GM13977 (cell line): Measurements from ENCODE around the gene AP1G2.

ENCODE experiments used
- DNase-seq: peaks from one replicate; pipeline ENCODE4 v3.0.0; 2012; ENCODE audit warnings: low spot score
- in situ Hi-C: fragments of 300-500 bp; cut with MboI; formaldehyde crosslinking; loops from one replicate; pipeline ENCODE4 v1.12.0; 2022; ENCODE audit warnings: low sequenced_read_pairs, low pct_unique_long_range_greater_than_20kb, mixed read lengths, inconsistent platforms; ENCODE audit not compliant: unreplicated experiment
- TF ChIP-seq, protein P1 (sequence below): IDR thresholded peaks from 2 replicates; pipeline ENCODE4 v1.5.1; 2012; ENCODE audit warnings: mild to moderate bottlenecking, control low read depth; ENCODE audit not compliant: insufficient read depth; ENCODE audit errors: extremely low read depth, missing control alignments

Gene AP1G2

DNA sequence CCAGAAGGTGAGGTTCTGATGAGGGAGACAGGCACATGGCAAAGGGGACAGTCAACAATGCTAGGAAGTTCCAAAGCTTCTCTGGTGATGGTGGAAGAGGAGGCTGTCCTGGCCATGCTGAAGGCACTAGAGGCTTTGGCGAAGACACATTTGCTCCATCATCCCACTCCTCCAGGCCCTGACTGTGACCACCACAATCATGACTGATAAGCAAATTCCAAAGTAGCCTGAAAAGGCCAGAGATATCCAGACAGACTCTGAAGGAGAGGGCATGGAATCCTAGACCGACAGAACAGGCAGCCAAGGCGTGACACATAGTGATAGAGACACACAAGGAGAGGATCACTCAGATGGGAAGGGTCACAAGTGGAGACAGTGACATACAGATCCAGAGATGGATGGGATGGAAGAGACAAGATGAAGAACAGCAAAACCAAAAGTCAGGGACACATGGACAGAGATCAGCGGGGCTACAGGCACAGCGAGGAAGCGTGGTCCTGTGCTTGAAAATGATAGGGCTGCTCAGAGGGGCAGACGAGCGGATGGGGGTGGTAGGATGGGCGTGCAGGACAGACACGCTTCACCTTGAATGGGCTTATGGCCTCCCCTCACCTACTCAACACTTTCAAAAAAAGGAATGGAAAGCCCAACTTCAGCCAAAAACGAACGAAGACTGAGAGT, 17.3 kb downstream of the AP1G2 start:
- in situ Hi-C loops = no loop called here
- TF ChIP-seq, protein P1, sequence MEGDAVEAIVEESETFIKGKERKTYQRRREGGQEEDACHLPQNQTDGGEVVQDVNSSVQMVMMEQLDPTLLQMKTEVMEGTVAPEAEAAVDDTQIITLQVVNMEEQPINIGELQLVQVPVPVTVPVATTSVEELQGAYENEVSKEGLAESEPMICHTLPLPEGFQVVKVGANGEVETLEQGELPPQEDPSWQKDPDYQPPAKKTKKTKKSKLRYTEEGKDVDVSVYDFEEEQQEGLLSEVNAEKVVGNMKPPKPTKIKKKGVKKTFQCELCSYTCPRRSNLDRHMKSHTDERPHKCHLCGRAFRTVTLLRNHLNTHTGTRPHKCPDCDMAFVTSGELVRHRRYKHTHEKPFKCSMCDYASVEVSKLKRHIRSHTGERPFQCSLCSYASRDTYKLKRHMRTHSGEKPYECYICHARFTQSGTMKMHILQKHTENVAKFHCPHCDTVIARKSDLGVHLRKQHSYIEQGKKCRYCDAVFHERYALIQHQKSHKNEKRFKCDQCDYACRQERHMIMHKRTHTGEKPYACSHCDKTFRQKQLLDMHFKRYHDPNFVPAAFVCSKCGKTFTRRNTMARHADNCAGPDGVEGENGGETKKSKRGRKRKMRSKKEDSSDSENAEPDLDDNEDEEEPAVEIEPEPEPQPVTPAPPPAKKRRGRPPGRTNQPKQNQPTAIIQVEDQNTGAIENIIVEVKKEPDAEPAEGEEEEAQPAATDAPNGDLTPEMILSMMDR = no peak
- DNase-seq = no peak

DNA sequence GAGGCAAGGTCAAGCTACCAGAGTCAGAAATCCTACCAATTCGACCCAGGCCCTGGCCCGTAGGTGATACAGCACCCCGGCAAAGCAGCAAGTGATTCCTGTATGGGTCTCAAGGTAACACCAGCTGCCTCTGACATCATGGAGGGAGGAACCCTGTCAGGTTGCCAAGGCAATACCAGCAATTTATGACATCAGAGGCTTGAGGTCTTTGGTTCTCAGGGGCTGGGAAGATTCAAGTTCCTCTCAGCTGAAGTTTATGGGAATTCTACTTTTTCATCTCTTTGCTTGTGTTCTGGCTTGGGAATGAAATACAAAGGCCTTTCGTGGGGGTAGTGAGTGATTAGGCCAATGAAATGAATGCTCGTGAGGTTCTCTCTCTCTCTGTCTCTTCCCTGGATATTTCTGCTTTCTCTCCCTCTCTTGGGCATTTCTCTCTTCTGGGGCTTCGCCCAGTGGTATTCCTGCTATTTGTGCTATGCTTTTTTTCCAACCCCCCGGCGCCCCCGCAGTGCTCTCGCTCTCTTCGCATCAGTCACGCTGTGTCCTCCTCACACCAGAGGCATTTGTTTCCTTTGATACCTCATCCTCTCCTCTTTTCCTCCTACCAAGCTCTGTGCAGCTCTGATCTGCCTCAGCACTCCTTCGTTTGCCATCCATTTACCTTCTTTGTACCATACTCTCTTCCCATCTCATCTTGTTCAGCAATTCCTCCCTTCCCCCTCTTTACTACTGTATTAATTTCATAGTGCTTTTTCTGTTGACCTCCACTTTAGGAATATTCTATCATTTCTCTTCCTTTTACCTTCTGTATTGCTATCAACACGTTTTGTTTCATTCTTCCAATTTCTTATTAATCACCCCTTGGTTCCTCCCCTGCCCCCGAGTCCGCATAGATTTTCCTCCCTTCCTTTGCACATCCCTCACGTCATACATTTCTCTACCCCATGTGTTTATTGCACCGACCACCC, 19.0 kb downstream of the AP1G2 start:
- TF ChIP-seq, protein P1 = no peak
- no peak for DNase-seq
- in situ Hi-C loops = loop anchor here (10.0 kb wide), 1 partner anchor 64 kb away; no protein-coding TSS in a partner anchor

DNA sequence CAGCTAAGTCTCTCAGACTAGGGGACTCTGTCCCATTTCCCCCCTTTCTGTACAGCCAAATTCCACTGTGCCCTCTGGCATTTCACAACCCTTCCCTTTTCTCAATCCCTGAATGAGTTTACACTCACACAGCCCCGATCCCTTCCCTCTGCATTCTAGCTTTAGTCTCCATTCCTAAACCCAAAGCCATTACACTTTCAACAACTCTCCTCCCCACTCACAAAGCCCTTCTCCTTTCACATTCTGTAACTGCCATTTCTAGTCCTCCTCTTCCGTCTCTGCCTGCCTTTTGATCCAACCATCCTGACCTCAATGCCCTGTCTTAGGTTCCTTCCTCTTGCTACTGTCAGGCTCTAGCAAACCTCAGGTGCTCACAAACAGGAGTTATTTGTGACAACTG, 19.7 kb downstream of the AP1G2 start:
- no peak for DNase-seq
- in situ Hi-C loops = loop anchor here (10.0 kb wide), 1 partner anchor 63 kb away; no protein-coding TSS in a partner anchor
- TF ChIP-seq, protein P1 = no peak

DNA sequence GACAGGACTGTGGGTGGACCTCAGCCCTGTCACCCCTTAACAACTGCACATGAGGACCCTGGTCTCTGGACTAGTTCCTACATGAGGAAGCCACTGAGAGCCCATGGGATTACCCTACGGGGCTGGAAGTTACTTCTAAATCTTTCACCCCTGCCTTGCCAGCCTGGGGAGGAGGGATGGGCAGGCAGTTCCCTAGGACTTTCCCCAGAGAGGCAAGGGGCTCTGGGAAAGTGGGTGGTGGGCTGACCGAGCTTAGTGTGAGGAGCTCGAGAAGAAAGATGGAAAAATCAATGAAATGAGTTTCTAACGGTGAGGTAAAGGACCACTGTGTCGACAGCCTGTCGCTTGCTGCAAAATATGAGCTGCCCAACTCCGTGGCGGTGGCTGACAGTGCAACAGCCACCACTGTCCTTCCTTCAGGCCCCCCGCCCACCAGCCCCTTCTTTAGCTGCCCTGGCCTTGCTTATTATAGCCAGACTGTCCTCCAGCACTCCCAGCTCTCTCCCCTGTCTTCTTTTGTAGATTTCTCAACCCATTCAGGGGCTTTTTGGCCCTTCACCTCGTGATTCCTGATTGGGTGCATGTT, 21.0 kb downstream of the AP1G2 start:
- TF ChIP-seq, protein P1 = no peak
- no peak for DNase-seq
- in situ Hi-C loops = loop anchor here (10.0 kb wide), 1 partner anchor 62 kb away; no protein-coding TSS in a partner anchor

DNA sequence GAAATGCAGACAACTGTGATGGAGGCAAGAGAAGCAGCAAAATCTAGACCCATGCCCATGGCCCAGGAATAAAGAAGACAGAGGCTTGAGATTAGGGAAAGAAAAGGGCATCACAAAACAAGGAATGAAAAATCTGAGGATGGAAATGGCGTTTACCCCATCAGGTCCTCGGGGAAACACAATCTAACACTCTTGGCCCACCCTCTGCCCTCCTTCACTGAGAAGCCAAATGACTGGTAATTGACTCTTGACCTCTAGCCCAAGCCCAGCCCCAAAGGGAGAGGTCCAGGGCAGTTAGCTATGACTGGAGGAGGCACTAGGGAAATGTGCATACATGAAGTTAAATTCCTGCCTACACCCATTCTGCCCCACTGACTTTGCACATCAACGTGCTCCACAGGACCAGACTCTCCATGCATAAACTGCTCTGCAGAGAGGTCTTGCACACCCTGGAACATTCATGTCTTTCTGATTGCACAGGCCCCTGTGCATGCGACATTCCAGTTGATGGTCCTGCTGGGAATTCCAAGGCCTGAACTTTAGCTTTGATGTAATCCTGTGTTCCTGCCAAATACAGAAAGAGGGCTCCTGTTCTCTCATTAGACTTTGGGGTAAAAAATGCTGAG, 21.7 kb downstream of the AP1G2 start:
- no peak for DNase-seq
- in situ Hi-C loops = loop anchor here (10.0 kb wide), 1 partner anchor 61 kb away; no protein-coding TSS in a partner anchor
- TF ChIP-seq, protein P1 = no peak
